CD8-positive, alpha-beta memory T cell (primary cell): ENCODE results near the gene SPAG4. TPM values are rescaled to one million over a fixed set of nuclear protein-coding genes. Genes with fewer than 3 reads are reported as not detected.

Experiments
- polyA plus RNA-seq: library from polyadenylated mRNA; unstranded; fragments of 300-500 nt; fragmentation: Illumina TruSeq; gene quantifications from one replicate; pipeline ENCODE4 v1.2.3, GENCODE V29; 2021
- total RNA-seq, 2 experiments: library from RNA; stranded (reverse); gene quantifications; one replicate each; pipeline ENCODE4 v1.2.3, GENCODE V29; 2021

The SPAG4 gene
- total and polyA plus RNA-seq, 3 experiments from 2014 or later, result 1.1 to 2.1 (median 2.1) TPM

Other genes starting within 250 kb of the SPAG4 start
- gene UQCC1, start 203.9 kb upstream of the SPAG4 start, total RNA-seq, result 10 to 100 TPM; 64.5 to 71.0 TPM
- 14.3 TPM for gene UQCC1, start 203.9 kb upstream of the SPAG4 start, polyA plus RNA-seq
- not detected for gene GDF5, start 177.6 kb upstream of the SPAG4 start, total RNA-seq
- gene GDF5, start 177.6 kb upstream of the SPAG4 start, polyA plus RNA-seq, result not detected
- 10 to 100 TPM; 34.8 to 42.2 TPM for gene CEP250, start 160.2 kb upstream of the SPAG4 start, total RNA-seq
- gene CEP250, start 160.2 kb upstream of the SPAG4 start, polyA plus RNA-seq, result 17.2 TPM
- gene C20orf173, start 86.2 kb upstream of the SPAG4 start, total RNA-seq, result not detected
- gene C20orf173, start 86.2 kb upstream of the SPAG4 start, polyA plus RNA-seq, result not detected
- 100 to 1,000 TPM; 136 to 137 TPM for gene ERGIC3, start 73.8 kb upstream of the SPAG4 start, total RNA-seq
- 114 TPM for gene ERGIC3, start 73.8 kb upstream of the SPAG4 start, polyA plus RNA-seq
- gene CPNE1, start 49.1 kb downstream of the SPAG4 start, total RNA-seq, result 100 to 1,000 TPM; 295 to 305 TPM
- 378 TPM for gene CPNE1, start 49.1 kb downstream of the SPAG4 start, polyA plus RNA-seq
- 100 to 1,000 TPM; 103 to 110 TPM for gene RBM12, start 49.1 kb downstream of the SPAG4 start, total RNA-seq
- 46.1 TPM for gene RBM12, start 49.1 kb downstream of the SPAG4 start, polyA plus RNA-seq
- 10 to 100 TPM; 36.4 to 37.7 TPM for gene NFS1, start 83.5 kb downstream of the SPAG4 start, total RNA-seq
- gene NFS1, start 83.5 kb downstream of the SPAG4 start, polyA plus RNA-seq, result 18.8 TPM
- 100 to 1,000 TPM; 108 to 117 TPM for gene ROMO1, start 83.6 kb downstream of the SPAG4 start, total RNA-seq
- gene ROMO1, start 83.6 kb downstream of the SPAG4 start, polyA plus RNA-seq, result 358 TPM
- 100 to 1,000 TPM; 349 to 352 TPM for gene RBM39, start 126.4 kb downstream of the SPAG4 start, total RNA-seq
- gene RBM39, start 126.4 kb downstream of the SPAG4 start, polyA plus RNA-seq, result 157 TPM
- 10 to 100 TPM; 53.9 to 54.3 TPM for gene PHF20, start 156.2 kb downstream of the SPAG4 start, total RNA-seq
- 124 TPM for gene PHF20, start 156.2 kb downstream of the SPAG4 start, polyA plus RNA-seq